Stomach smooth muscle (tissue), 2 donors: Measurements from ENCODE around the gene C13orf42.

Experiments
- H3K27ac ChIP-seq: one replicate; pipeline ENCODE4 v1.7.0; 2013; ENCODE audit warnings: mild to moderate bottlenecking, low read length, inconsistent platforms
- H3K27me3 ChIP-seq, 2 donors: one replicate each; pipeline ENCODE4 v1.7.0; 2013; ENCODE audit warnings: low read length in 2 of 2; ENCODE audit not compliant: insufficient read depth in 2 of 2, control insufficient read depth in 1 of 2
- H3K36me3 ChIP-seq, 2 donors: one replicate each; pipeline ENCODE4 v1.7.0; 2013; ENCODE audit warnings: low read length in 2 of 2; ENCODE audit not compliant: control insufficient read depth in 2 of 2, insufficient read depth in 2 of 2
- H3K4me1 ChIP-seq: one replicate; pipeline ENCODE4 v1.7.0; 2013; ENCODE audit warnings: low read length; ENCODE audit not compliant: control insufficient read depth, insufficient read depth
- H3K4me3 ChIP-seq, 2 donors: one replicate each; pipeline ENCODE4 v1.7.0; 2013; ENCODE audit warnings: low read length in 2 of 2
- H3K9ac ChIP-seq, 2 donors: one replicate each; pipeline ENCODE4 v1.7.0; 2013; ENCODE audit warnings: low read length in 2 of 2, mild to moderate bottlenecking in 1 of 2
- H3K9me3 ChIP-seq, 2 donors: one replicate each; pipeline ENCODE4 v1.7.0; 2013; ENCODE audit warnings: low read length in 2 of 2; ENCODE audit not compliant: control insufficient read depth in 2 of 2
- donor health status: healthy.
- donor health status: Pancreatic carcinoma.

The C13orf42 gene

GRCh38 chr13:51047434-51048165 is 63.5 kb downstream of the C13orf42 start:
- Histone ChIP-seq H3K36me3 (no peaks in the 10 kb centered on the region), H3K4me1 (no peaks in the 10 kb centered on the region), H3K27me3 (no peaks in the 10 kb centered on the region), H3K27ac (no peak overlapping the region), H3K9ac (no peak overlapping the region), H3K9me3 (no peaks in the 10 kb centered on the region), H3K4me3 (no peak overlapping the region)

- H3K4me3 ChIP-seq: no peak overlapping the region
- no peaks in the 10 kb centered on the region for H3K4me1 ChIP-seq
- no peaks in the 10 kb centered on the region for H3K36me3 ChIP-seq
- H3K27me3 ChIP-seq: no peaks in the 10 kb centered on the region
- no peaks in the 10 kb centered on the region for H3K9me3 ChIP-seq
- no peak overlapping the region for H3K9ac ChIP-seq
- no peak overlapping the region for H3K27ac ChIP-seq
Measured at GRCh38 chr13:51045451-51045850, 65.6 kb downstream of the C13orf42 start.

GRCh38 chr13:51044023-51044665 is 66.9 kb downstream of the C13orf42 start:
- Histone ChIP-seq H3K27me3 (peaks cover 0 to 2% of the 10 kb centered on the region in 2 donors), H3K27ac (no peak overlapping the region), H3K36me3 (no peaks in the 10 kb centered on the region), H3K4me1 (no peaks in the 10 kb centered on the region), H3K9ac (no peak overlapping the region), H3K4me3 (no peak overlapping the region), H3K9me3 (no peaks in the 10 kb centered on the region)

GRCh38 chr13:51043310-51043709 is 67.8 kb downstream of the C13orf42 start:
- Histone ChIP-seq H3K4me1 (no peaks in the 10 kb centered on the region), H3K36me3 (no peaks in the 10 kb centered on the region), H3K27me3 (peaks cover 0 to 2% of the 10 kb centered on the region in 2 donors), H3K27ac (no peak overlapping the region), H3K9ac (no peak overlapping the region), H3K4me3 (no peak overlapping the region), H3K9me3 (no peaks in the 10 kb centered on the region)

GRCh38 chr13:51041710-51042109 is 69.4 kb downstream of the C13orf42 start:
- Histone ChIP-seq H3K27ac (no peak overlapping the region), H3K9ac (no peak overlapping the region), H3K36me3 (no peaks in the 10 kb centered on the region), H3K4me1 (no peaks in the 10 kb centered on the region), H3K27me3 (peaks cover 0 to 2% of the 10 kb centered on the region in 2 donors), H3K4me3 (no peak overlapping the region), H3K9me3 (no peaks in the 10 kb centered on the region)

- Histone ChIP-seq H3K9me3 (no peaks in the 10 kb centered on the region), H3K4me1 (no peaks in the 10 kb centered on the region), H3K27me3 (peaks cover 0 to 2% of the 10 kb centered on the region in 2 donors), H3K4me3 (no peak overlapping the region), H3K36me3 (no peaks in the 10 kb centered on the region), H3K9ac (no peak overlapping the region), H3K27ac (no peak overlapping the region)
Measured at GRCh38 chr13:51041126-51041525, 69.9 kb downstream of the C13orf42 start.

GRCh38 chr13:51040431-51040830 is 70.6 kb downstream of the C13orf42 start:
- Histone ChIP-seq H3K27ac (no peak overlapping the region), H3K4me1 (no peaks in the 10 kb centered on the region), H3K36me3 (no peaks in the 10 kb centered on the region), H3K4me3 (no peak overlapping the region), H3K9ac (no peak overlapping the region), H3K27me3 (peaks cover 0 to 2% of the 10 kb centered on the region in 2 donors), H3K9me3 (no peaks in the 10 kb centered on the region)

GRCh38 chr13:51036418-51036817 is 74.7 kb downstream of the C13orf42 start:
- H3K27ac ChIP-seq: no peak overlapping the region

GRCh38 chr13:51035978-51036377 is 75.1 kb downstream of the C13orf42 start:
- H3K4me1 ChIP-seq: no peaks in the 10 kb centered on the region
- H3K27ac ChIP-seq: no peak overlapping the region
- H3K27me3 ChIP-seq: peaks cover 0 to 2% of the 10 kb centered on the region in 2 donors
- H3K9me3 ChIP-seq: no peaks in the 10 kb centered on the region
- no peak overlapping the region for H3K4me3 ChIP-seq
- H3K36me3 ChIP-seq: no peaks in the 10 kb centered on the region
- H3K9ac ChIP-seq: no peak overlapping the region

More at GRCh38 chr13:51036418-51036817, 74.7 kb downstream of the C13orf42 start:
- Histone ChIP-seq H3K9me3 (no peaks in the 10 kb centered on the region), H3K4me3 (no peak overlapping the region), H3K36me3 (no peaks in the 10 kb centered on the region), H3K4me1 (no peaks in the 10 kb centered on the region), H3K9ac (no peak overlapping the region), H3K27me3 (peaks cover 0 to 2% of the 10 kb centered on the region in 2 donors)

GRCh38 chr13:51035469-51035868 is 75.6 kb downstream of the C13orf42 start:
- no peak overlapping the region for H3K27ac ChIP-seq
- H3K9me3 ChIP-seq: no peaks in the 10 kb centered on the region
- H3K36me3 ChIP-seq: no peaks in the 10 kb centered on the region
- H3K4me3 ChIP-seq: no peak overlapping the region
- H3K4me1 ChIP-seq: no peaks in the 10 kb centered on the region
- no peak overlapping the region for H3K9ac ChIP-seq
- peaks cover 0 to 2% of the 10 kb centered on the region in 2 donors for H3K27me3 ChIP-seq

GRCh38 chr13:51034906-51035305 is 76.2 kb downstream of the C13orf42 start:
- H3K27me3 ChIP-seq: no peaks in the 10 kb centered on the region
- no peaks in the 10 kb centered on the region for H3K36me3 ChIP-seq
- no peak overlapping the region for H3K4me3 ChIP-seq
- H3K27ac ChIP-seq: no peak overlapping the region
- no peaks in the 10 kb centered on the region for H3K9me3 ChIP-seq
- no peaks in the 10 kb centered on the region for H3K4me1 ChIP-seq
- H3K9ac ChIP-seq: no peak overlapping the region
